Nephron (organoid): Measurements from ENCODE around the gene METTL14.

Experiments
- H3K27ac Mint-ChIP-seq, 3 experiments: 2 replicates each; pipeline ENCODE4 v1.8.0; 2020; ENCODE audit warnings: mixed read lengths in 3 of 3, mild to moderate bottlenecking in 2 of 3, moderate library complexity in 1 of 3
- H3K27me3 Mint-ChIP-seq: 2 replicates; pipeline ENCODE4 v1.8.0; 2021; ENCODE audit warnings: low read depth, mild to moderate bottlenecking, moderate library complexity, mixed read lengths
- H3K36me3 Mint-ChIP-seq: 2 replicates; pipeline ENCODE4 v1.8.0; 2020; ENCODE audit warnings: low read depth, mixed read lengths
- H3K4me1 Mint-ChIP-seq: 2 replicates; pipeline ENCODE4 v1.8.0; 2020; ENCODE audit warnings: mixed read lengths
- H3K4me3 Mint-ChIP-seq, 3 experiments: 2 replicates each; pipeline ENCODE4 v1.8.0; 2020; ENCODE audit warnings: mild to moderate bottlenecking in 3 of 3, mixed read lengths in 3 of 3, moderate library complexity in 2 of 3
- H3K9me3 Mint-ChIP-seq: 2 replicates; pipeline ENCODE4 v1.8.0; 2020; ENCODE audit warnings: mixed read lengths
- TF ChIP-seq, protein P1 (sequence below), 3 experiments: fragments of 200-600 bp; sonication (generic); IDR thresholded peaks; one replicate each; pipeline ENCODE4 v1.5.0; 2021; ENCODE audit warnings: antibody characterized with exemption in 3 of 3; ENCODE audit not compliant: unreplicated experiment in 3 of 3

The METTL14 gene

DNA sequence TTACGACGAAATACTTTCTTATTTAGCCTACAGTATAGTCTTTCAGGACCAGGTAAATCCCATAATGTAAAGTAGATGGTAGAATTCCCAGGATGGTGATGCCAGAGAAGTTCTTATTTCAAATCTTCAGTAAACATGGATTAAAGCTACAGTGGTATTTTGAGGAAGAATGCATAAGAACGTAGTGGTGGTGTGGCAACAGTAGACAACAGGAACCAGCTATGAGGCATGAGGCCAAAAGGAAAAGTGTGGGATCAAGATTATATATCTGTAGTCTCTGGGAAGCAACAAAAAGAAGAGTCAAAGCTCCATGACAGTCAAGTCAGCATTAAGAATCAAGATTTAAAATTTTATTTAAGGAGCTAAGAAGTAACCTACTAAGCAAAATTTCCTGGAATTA lies 60.2 kb downstream of the METTL14 start:
- H3K36me3 Mint-ChIP-seq: peaks cover 28% of the 10 kb centered on the region
- H3K27me3 Mint-ChIP-seq: no peaks in the 10 kb centered on the region
- H3K27ac Mint-ChIP-seq: peak overlapping the region in 2 of 3 experiments; percentile 62 to 80
- no peak overlapping the region for H3K4me3 Mint-ChIP-seq
- H3K4me1 Mint-ChIP-seq: peaks cover 66% of the 10 kb centered on the region
- no peaks in the 10 kb centered on the region for H3K9me3 Mint-ChIP-seq
- TF ChIP-seq, protein P1, sequence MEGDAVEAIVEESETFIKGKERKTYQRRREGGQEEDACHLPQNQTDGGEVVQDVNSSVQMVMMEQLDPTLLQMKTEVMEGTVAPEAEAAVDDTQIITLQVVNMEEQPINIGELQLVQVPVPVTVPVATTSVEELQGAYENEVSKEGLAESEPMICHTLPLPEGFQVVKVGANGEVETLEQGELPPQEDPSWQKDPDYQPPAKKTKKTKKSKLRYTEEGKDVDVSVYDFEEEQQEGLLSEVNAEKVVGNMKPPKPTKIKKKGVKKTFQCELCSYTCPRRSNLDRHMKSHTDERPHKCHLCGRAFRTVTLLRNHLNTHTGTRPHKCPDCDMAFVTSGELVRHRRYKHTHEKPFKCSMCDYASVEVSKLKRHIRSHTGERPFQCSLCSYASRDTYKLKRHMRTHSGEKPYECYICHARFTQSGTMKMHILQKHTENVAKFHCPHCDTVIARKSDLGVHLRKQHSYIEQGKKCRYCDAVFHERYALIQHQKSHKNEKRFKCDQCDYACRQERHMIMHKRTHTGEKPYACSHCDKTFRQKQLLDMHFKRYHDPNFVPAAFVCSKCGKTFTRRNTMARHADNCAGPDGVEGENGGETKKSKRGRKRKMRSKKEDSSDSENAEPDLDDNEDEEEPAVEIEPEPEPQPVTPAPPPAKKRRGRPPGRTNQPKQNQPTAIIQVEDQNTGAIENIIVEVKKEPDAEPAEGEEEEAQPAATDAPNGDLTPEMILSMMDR (IDR thresholded peaks at IDR 0.05; ENCODE audit: unreplicated experiment in 3 of 3): no peak

DNA sequence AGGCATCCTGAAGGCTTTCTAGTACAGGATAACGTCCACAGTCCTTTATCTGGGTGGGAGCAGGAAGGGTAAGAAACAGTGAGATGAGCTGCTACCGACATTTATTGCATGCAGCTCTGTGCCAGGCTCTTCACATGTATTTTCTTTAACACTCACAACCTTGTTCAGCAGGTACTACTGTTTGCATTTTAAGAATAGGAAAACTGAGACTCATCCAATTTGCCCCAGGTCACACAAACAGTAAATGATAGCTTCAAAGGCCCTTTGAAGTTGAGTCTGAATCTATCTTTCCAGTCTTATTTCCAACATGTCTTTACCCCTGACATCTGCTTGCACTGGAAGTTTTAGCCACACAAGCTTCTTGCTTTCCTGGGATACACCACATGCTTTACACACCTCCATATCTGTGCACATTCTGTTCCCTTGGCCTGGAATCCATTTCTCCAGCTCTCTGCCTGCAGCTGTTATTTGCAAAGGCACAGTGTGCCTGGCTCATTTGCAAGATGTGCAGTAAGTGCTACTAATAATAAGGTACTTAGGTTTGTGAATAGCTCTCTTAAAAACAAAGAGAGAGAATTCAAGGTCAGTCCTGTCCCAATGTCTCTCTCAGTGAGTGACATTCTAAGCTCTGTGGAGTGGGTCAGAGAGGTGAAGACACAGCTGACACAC lies 61.2 kb downstream of the METTL14 start:
- Mint-ChIP-seq H3K4me3 (no peak overlapping the region), H3K27me3 (no peaks in the 10 kb centered on the region), H3K27ac (peak overlapping the region in 2 of 3 experiments; percentile 27 to 80), H3K9me3 (no peaks in the 10 kb centered on the region), H3K36me3 (peaks cover 29% of the 10 kb centered on the region), H3K4me1 (peaks cover 68% of the 10 kb centered on the region)
- TF ChIP-seq, protein P1 (IDR thresholded peaks at IDR 0.05; ENCODE audit: unreplicated experiment in 3 of 3): no peak

DNA sequence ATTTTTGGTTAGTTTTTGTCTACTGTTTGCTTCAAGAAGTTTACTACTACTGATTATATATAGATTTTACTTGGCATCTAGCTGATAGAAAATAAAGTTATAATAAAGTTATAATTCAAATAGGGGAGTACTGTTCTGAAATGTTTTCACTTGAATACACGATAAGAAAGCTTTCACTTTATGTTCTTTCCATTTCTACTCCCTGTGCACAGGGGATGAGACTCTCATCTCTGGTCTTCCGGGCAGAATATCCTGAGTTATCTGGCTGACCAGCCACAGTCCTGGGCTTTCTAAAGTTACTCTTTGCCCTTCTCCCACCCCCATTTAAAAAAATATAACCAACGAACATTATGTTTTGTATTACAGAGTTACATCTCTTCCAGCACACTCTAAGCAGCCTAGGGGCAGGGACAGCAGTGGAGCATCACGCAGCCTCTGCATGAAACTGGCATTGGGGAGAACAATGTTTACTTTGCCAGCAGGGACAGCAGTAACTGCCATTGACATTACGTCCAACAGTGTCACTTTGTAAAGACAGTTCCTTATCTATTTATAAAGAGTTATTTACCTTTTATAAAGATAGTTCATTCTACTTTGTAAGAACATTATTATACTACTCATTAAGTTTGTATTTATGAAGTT lies 64.3 kb downstream of the METTL14 start:
- Mint-ChIP-seq H3K4me3 (peak overlapping the region in 1 of 3 experiments; percentile 33), H3K36me3 (peaks cover 28% of the 10 kb centered on the region), H3K27ac (peak overlapping the region in 2 of 3 experiments; percentile 87 to 93), H3K9me3 (no peaks in the 10 kb centered on the region), H3K27me3 (no peaks in the 10 kb centered on the region), H3K4me1 (peaks cover 69% of the 10 kb centered on the region)
- TF ChIP-seq, protein P1 (IDR thresholded peaks at IDR 0.05; ENCODE audit: unreplicated experiment in 3 of 3): no peak

DNA sequence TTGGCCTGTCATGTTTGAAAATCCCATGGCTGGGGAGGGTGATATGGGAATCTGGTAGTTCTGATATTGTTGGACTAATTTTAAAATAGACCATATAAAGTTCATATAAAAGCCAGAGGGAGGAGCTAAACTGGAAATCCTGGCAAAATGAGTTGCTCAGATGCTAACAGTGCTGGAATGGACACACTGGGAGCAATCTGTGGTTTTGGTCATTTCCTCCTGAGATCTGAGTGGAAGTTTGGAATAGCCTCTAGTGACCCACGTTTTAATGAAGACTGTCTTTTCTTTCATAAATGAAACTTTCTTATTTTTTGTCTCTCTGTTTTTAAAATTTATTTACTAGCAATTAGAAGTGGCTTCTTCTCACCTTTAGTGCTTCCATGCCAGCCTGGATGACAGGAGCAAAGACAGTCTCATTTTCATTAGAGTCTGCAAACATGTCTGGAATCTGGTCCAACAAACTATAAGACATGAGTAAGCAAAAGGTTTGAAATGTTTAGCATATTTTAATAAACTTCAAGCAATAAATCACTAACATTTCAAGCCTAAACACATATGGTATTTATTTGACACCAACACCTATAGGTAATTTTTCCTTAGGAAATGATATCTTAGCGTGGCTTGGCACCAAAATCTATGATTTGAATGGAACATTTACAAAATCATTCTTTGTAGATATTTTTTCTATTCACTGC lies 66.6 kb downstream of the METTL14 start:
- TF ChIP-seq, protein P1 (IDR thresholded peaks at IDR 0.05; ENCODE audit: unreplicated experiment in 3 of 3): no peak

DNA sequence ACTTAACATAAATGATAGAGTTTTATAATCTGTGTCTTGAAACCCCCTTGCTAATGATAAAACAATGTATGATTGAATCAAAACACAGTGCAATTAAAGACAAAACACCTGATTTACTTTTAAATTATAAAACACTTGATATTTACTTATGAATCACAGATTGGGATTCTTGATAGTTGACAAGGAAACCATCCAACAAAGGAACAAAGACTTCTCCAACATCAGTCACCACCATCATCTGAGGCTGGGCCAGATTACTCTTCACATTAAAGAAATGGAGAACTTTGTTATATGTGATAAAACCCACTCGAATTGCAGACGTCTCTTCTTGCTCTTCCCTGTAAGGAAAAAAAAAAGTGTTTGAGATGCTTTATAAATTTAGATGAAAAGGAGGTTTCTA lies 67.4 kb downstream of the METTL14 start:
- Mint-ChIP-seq H3K27me3 (no peaks in the 10 kb centered on the region), H3K4me3 (peak overlapping the region in 1 of 3 experiments; percentile 71), H3K27ac (peak overlapping the region; percentile 73 to 97 (median 84)), H3K4me1 (peaks cover 73% of the 10 kb centered on the region), H3K9me3 (no peaks in the 10 kb centered on the region), H3K36me3 (peaks cover 22% of the 10 kb centered on the region)
- TF ChIP-seq, protein P1 (IDR thresholded peaks at IDR 0.05; ENCODE audit: unreplicated experiment in 3 of 3): no peak

More for the DNA sequence above, 66.6 kb downstream of the METTL14 start:
- Mint-ChIP-seq H3K4me1 (peaks cover 68% of the 10 kb centered on the region), H3K27ac (peak overlapping the region in 2 of 3 experiments; percentile 51 to 97), H3K9me3 (no peaks in the 10 kb centered on the region), H3K4me3 (no peak overlapping the region), H3K36me3 (peaks cover 23% of the 10 kb centered on the region), H3K27me3 (no peaks in the 10 kb centered on the region)
